Left hindlimb (tissue), 1 donor: ENCODE results near the gene HSP90AB1.
"Not testable (repeated sequence)": the region's sequence is repeated elsewhere in the genome, so short reads cannot be mapped to it uniquely, and the experiment has no call there.

ENCODE experiments used
- DNase-seq: peaks from one replicate; pipeline ENCODE4 v3.0.0-alpha.2; 2018

HSP90AB1 gene

DNA sequence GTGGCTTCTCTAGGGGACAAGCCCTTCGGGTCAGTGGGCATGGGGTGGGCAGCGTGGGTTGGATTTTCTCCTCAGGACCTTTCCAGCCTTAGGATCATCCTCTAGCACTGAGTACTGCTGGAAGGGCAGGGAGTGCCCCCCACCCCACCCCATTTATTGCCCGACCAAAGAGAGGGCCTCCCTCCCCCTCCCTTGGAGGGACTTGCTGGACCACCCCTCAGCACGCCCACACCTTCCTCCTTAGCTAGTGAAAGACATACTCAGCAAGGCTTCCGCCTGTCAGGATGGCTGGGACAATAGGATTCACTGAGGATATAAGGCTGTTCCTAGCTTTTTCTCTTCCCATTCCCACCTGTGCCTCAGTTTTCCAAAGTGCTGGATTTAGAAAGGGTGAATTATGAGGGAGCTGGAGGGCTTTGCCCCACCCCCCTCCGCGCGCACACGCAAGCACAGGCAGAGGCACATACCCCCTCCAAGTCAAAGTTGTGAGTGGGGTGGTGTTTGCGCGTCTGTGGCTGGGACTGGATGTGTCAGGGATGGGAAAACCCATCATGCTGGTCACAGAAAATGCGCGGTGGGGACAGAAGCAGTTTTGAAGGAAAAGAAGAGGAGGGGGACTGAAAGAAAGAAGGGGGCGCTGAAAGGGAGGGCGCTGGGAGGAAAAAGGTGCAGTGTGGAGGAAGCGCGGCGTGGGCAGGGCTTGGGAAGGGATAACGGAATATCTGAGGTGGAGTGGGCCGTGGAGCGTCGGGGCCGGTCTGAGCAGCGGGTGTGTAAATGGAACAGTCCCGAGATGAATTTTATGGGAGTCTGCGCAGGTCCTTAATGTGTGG lies 24.2 kb upstream of the HSP90AB1 start:
- DNase-seq: no peak

DNA sequence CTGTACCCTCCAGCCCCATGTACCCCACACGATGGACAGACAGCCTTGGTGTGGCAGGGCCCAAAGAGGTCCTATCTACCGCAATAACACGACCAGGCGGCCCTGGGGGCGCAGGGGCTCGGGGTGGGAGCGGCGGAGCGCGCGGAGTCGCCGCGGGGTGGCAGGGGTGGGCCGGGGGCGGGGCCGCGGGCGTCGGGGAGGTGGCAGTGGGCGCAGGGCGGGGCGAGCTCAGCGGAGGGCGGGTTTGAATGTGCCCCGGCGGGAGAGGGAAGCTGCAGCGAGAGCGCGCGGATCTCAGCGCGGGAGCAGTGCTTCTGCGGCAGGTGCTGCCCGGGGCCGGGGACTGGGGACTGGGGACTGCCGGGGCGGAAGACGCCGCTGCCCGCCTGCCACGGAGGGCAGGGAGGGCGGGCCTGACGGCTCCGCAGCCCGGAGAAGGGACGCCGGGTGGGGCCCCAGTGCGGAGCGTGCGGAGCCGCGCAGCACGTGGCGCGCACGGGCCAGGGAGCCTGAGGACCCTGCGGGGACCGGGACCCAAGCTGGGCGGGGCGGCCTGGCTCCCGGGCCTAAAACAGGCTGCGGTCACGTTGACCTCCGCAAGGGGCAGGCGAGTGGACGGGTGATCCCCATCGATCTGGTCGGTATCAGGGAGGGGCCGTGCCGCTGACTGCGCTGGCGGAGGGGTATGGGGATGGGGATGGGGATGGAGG lies 23.4 kb upstream of the HSP90AB1 start, which contains the start of gene SLC29A1:
SLC29A1 (plus strand) TSS at position 277 of the 710 bp plus-strand sequence. CDS start 3,719 bp downstream, outside the sequence.
- peak; percentile 87 for DNase-seq

DNA sequence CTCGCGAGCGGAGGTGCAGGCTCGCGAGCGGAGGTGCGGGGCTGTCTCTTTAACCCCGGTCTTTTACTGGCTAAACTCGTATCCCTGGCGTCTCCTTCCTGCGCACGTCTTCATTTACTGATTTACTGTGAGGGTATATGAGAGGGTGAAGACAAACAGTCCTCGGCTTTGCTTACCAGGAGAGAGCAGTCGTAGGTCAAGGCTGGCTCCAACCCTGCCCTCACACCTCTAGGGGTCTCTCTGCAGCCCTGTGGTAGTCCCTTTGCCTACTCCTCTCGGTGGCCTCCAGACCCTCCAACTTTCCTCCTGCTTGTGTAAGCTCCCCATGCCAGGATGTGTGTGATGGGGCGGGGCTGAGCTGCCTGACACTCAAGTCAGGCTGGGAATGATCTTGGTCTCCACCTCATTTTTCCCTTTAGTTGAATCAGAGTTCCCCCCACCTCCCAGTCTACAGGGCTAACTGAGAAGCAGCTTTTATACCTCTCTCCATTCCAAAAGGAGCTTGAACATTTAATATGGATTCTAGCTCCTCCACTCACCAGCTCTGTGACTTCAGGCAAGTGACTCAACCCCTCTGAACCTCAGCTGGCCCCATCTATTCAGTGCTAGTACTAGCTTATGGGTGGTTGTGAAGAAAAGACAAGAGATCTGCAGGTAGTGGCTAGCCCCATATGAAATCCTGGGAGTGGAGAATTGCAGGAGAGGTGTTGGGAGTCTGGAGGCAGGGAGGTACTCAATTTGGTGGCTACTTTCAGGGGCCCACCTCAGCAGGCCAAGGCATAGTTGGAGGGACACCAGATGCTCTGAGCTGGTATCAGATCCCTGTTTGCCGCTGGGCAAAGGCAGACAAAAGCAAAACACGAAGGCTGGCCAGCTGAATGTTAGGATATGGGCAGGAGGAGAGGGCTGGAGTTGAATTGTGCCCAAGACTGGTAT lies 22.6 kb upstream of the HSP90AB1 start:
- no peak for DNase-seq

DNA sequence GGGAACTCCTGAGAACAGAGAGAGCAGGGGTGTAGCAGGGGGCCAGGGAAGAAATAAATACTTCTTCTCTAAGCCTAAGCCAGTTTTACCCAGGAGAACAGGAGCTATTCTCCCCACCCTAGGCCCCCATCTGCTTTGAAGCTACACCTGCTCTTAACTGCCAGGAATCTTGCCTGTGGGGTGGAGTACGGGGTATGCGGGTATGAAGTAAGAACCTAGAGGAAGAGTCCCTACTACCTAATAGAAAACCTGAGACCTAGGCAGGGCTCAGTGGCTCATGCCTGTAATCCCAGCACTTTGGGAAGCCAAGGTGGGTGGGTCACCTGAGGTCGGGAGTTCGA lies 22.0 kb upstream of the HSP90AB1 start:
- no peak for DNase-seq

DNA sequence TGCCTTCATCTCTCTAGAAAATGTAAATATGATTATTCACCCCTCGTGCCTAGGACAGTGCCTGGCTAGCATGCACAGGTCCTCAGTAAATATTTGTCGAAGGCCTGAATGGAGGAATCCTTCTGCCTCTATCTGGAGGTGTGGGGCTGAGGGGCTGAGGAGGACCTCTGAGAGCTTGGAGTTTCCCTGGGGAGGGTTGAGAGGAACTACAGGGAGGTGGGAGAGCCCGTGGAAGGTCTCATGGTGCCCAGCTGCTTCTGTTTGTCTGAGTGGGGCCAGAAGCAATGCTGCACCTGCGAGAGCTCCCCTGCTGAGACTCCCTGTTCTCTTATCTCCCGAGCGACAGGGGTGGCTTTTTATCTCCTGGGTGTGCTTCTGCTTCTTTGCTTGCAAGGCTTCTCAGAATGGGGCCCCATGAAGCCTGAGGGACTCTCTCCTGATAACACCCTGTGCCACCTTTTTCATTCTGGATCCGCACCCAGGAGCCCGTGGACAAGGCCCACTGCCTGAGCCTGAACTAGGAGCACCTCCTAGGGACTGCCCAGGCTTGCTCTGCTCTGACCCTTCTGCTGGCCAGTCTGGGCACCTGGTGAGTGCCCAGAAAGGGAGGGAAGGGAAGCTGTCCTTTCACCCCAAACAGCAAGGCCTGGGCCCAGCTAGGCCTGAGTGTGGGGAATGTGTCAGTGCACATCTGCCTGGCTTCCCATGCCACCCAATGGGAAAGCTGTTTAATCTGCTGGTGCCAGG lies 21.1 kb upstream of the HSP90AB1 start:
- DNase-seq: no peak

DNA sequence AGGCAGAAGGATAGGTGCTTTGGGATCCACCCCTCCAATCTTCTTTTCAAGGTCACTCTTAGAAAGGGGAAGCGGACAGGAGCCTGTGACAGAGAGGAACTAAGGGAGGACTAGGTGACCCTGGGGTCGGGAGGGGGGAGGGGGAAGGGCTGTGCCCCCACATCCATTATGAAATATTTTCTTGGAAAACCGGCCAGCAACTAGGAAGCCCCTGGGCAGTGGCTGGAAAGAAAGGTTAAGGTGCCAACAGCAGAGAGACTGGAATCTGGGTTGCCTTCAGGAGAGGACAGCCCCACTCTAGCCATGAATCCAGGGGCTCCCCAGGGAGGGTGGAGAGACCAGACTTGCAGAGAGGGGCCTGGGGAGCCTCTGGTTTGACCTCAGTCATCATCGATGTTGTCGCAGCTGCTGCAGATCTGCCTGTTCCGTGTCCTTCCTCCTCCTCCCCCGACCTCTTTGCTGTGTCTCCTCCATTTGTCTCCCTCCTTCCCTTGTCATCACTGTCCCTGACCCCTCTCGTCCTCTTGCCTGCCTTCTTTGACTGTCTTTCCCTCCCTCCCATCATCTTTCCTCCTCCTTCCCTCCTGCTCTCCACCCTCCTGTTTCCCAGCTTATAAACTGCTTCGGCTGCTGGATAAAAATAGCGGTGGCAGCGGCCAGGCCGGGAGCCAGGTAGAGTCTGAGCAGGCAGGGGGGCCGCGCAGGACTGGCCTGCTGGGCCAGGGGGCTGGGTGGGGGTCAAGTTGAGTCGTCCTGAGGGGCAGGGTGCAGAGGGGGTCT lies 20.3 kb upstream of the HSP90AB1 start:
- DNase-seq: no peak

DNA sequence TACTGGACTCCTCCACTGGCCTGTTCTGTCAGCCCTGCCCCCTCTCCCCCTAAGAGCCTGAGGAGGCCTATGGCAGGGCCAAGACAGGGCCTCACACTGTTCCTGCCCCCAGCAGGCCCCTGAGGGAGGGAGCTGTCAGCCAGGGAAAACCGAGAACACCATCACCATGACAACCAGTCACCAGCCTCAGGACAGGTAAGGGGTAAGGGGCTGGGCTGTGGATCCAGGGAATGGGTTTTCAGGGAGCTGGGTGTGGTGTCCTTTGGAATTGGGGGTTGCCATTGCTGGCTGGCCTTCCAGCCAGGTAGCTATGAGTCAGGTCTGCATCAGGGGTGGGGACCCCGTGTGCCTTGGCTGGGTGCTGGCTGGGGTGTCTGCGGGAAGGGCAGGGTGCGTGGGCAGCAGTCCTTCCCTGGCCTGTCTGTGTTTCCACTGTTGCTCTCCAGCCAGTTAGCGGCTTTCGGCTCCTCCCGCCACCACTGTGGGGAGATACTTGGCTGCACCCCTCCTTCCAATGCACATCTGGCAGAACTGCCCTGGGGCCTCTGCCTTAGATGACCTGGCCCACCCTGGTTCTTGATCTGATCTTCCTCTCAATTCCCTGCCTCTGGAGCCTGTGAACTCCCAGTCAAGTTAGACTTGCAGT lies 19.6 kb upstream of the HSP90AB1 start:
- no peak for DNase-seq

DNA sequence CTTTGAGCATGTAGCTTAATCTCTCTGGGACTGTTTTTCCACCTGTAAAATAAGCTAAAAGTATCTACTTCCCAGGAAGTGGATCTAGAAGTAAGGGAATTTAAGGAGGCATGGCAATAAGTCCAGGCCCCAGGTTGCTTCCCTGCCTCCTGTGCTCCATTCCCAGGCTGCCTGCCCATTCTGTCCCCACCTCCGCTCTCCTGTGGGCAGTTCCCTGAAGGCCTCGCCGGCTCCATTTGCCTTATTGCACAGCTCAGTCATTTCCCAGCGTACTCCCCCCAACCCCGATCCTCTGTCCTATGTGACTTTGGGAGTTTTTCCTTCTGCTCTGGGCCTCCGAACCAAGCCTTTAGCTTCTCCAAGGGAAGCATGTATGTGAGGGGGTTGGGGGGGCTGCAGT lies 18.9 kb upstream of the HSP90AB1 start:
- no peak for DNase-seq

DNA sequence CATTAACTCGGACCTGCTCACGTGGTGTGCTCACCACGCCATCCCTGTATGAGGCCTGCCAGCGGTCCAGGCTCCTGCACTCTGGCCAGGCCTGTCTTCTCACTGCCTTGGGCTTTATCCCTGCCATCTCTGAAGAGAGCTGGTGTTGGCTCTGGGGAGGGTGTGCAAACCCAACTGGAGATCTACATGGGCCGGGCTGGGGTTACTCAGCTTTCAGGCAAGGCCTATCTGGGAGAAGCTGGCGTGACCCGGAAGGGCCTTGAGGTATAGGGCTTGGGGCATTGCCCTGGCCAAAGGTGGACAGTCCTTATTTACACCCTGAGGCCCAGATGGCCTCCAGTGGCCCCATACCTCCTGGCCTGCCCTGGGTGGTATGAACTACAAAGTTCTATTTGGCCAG lies 18.5 kb upstream of the HSP90AB1 start:
- DNase-seq: no peak

DNA sequence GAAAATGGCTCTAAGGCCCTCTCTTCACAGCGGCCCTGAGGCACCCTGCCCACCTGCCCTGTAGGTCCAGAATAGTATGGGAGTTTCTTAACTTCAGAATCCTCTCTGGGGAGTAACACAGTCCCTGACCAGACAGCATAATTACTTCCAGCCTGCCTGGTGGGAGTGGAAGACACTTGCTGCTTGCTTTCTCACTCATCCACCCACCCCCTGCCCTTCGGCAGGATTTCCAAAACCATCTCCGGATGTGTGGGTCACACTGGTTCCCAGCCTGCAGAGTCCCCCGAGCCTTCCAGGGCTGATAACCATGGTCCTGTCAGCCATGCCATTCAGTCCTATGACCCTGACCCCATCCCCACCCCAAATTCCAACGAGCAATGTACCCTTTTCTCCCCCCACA lies 18.1 kb upstream of the HSP90AB1 start:
- DNase-seq: no peak

DNA sequence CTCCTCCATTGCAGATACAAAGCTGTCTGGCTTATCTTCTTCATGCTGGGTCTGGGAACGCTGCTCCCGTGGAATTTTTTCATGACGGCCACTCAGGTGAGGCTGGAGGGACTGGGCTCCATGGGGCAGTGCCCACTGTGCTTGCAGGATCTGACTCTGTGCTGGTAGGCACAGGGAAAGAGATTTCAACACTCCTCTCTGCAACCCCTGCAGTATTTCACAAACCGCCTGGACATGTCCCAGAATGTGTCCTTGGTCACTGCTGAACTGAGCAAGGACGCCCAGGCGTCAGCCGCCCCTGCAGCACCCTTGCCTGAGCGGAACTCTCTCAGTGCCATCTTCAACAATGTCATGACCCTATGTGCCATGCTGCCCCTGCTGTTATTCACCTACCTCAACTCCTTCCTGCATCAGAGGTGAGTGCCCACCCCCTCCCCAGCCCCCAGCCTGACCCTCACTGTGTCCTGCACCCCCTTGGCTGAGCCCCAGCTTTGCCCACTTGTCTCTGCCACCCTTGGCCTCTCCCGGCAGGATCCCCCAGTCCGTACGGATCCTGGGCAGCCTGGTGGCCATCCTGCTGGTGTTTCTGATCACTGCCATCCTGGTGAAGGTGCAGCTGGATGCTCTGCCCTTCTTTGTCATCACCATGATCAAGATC lies 17.4 kb upstream of the HSP90AB1 start:
- no peak for DNase-seq

DNA sequence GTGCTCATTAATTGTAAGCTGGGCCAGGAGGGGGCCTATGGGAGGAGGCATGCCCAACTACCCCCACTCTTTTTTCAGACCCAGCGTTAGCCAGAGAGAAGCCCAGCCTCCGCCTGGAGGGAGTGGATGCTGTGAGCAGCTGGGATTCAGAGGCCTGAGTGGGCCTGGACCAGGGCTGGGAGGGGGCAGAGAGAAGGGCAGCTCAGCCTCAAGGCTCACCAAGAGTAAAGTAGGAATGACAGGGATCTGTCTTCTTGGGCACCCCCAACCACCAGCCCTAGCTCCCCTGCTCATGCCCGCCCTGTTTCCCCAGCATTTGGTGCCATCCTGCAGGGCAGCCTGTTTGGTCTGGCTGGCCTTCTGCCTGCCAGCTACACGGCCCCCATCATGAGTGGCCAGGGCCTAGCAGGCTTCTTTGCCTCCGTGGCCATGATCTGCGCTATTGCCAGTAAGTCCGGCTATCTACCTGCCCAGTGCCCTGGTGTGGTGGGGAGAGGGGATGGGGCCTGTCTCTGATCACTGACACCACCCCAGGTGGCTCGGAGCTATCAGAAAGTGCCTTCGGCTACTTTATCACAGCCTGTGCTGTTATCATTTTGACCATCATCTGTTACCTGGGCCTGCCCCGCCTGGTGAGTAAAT lies 16.7 kb upstream of the HSP90AB1 start:
- DNase-seq: no peak

DNA sequence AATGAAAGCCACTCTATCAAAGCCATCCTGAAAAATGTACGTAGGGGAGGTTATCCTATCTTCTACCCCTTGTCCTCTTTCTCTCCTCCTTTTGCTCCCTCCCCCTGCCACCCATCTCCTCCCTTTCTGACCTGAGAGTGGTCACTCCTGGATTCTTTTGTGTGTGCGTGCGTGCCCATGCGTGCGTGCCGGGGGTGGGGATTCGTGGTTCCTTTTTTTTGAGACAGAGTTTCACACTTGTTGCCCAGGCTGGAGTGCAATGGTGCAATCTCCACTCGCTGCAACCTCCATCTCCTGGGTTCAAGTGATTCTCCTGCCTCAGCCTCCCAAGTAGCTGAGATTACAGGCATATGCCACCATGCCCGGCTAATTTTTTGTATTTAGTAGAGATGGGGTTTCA lies 15.5 kb upstream of the HSP90AB1 start:
- not testable (repeated sequence) for DNase-seq

DNA sequence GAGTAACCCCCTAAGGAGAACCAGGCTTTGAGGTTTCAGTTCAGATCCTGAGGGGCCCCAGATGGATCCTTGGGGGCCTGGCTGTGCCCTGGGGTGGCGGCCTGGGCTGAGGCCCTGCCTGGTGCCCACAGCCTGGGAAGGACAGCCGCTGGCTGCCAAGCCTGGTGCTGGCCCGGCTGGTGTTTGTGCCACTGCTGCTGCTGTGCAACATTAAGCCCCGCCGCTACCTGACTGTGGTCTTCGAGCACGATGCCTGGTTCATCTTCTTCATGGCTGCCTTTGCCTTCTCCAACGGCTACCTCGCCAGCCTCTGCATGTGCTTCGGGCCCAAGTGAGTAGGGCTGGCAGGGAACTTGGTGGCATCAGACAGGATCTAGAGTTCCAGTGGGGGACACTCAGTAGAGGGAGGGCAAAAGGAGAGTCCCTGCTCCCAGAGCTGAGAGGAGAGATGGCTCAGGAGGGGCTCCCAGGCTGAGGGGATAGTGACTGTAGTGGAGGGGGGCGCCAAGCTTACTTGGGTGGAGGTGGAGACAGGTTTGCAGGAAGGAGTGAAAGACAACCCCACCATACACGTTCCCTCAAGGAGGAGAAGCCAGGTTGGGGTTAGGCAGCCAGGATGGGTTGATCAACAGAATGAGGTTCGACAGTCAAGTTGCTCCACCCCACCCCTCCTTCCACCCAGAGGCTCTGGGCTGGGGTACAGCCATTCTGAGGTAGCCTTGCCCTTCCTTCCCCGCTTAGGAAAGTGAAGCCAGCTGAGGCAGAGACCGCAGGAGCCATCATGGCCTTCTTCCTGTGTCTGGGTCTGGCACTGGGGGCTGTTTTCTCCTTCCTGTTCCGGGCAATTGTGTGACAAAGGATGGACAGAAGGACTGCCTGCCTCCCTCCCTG lies 14.0 kb upstream of the HSP90AB1 start:
- no peak for DNase-seq

DNA sequence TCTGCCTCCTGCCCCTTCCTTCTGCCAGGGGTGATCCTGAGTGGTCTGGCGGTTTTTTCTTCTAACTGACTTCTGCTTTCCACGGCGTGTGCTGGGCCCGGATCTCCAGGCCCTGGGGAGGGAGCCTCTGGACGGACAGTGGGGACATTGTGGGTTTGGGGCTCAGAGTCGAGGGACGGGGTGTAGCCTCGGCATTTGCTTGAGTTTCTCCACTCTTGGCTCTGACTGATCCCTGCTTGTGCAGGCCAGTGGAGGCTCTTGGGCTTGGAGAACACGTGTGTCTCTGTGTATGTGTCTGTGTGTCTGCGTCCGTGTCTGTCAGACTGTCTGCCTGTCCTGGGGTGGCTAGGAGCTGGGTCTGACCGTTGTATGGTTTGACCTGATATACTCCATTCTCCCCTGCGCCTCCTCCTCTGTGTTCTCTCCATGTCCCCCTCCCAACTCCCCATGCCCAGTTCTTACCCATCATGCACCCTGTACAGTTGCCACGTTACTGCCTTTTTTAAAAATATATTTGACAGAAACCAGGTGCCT lies 13.3 kb upstream of the HSP90AB1 start:
- no peak for DNase-seq

DNA sequence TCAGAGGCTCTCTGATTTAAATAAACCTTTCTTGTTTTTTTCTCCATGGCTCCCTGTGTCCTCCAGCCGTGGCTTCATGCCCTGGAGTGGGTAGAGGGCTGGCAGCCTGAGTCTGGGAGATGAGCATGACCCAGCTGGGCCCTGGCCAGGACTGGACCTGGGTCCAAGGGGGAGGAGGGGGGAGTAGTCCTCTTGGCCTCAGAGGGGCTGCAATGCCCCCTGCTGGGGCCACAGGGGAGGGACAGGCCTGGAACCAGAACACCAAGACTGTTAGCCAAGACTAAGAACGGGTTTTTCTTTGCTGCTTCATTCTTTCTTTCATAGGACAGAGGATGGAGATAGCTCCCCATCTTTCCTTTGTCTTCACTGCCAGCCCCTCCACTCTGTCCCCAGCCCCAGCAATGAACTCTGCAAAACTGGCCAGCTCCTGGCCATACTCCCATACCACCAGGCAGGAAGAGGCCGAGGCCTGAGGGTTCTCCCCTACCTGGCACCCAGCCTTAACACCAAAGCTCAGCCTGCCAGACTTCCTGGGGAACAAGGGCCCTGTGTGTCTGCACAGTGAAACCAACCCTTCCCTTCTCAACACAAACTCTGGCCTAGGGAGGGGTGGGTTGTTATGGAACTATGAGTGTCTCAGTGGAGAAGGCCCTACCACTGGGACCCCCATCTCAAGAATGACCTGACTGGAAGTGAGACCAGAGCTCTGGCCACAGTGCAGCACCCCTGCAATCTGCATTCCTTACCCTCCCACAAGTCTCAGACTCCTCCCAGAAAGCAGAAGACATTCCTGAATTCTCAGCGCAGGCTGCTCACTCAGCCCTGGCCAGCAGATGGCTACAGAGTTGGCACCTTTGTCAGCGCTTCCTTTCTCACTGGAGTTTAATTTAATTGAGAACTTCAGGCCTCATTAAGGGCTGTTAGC lies 12.5 kb upstream of the HSP90AB1 start:
- peak; percentile 86 for DNase-seq

DNA sequence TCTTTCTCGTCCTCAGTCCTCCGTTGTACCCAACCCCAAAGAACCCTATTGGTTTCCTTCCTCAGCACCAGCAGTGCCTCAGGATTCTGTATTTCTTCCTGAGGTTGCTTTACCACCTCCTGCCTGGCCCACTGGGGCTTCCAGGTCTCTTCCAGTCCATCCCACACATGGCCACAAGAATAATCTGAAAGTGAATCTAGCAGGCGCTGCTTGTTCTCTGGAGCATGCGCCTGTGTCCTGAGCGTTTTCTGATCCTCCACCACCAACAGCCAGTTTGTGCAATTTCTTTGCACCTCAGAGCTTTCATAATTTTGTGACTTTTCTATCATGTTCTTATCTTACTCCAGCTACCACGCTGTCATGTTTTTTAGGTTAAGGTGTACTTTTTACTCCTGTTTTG lies 11.6 kb upstream of the HSP90AB1 start:
- no peak for DNase-seq
